Left ventricle myocardium inferior (tissue), 1 donor: ENCODE measurements around the gene CANT1. TPM values are rescaled to one million over a fixed set of nuclear protein-coding genes. Genes with fewer than 3 reads are reported as not detected.

Experiments used
- DNase-seq: peaks from one replicate; pipeline ENCODE4 v3.0.0-alpha.2; 2020
- H3K27ac ChIP-seq: fragments of 200-600 bp; replicated peaks from 2 replicates; pipeline ENCODE4 v1.8.0; 2021
- H3K27me3 ChIP-seq: fragments of 200-600 bp; 2 replicates; pipeline ENCODE4 v1.8.0; 2021; ENCODE audit warnings: low read depth
- H3K36me3 ChIP-seq: fragments of 200-600 bp; 2 replicates; pipeline ENCODE4 v1.8.0; 2021
- H3K4me1 ChIP-seq: fragments of 200-600 bp; 2 replicates; pipeline ENCODE4 v1.8.0; 2021
- H3K4me3 ChIP-seq: fragments of 200-600 bp; 2 replicates; pipeline ENCODE4 v1.8.0; 2021; ENCODE audit warnings: mild to moderate bottlenecking, moderate library complexity
- H3K9me3 ChIP-seq: fragments of 200-600 bp; replicated peaks from 2 replicates; pipeline ENCODE4 v1.8.0; 2021
- CTCF ChIP-seq: fragments of 200-600 bp; IDR thresholded peaks from 2 replicates; pipeline ENCODE4 v1.8.0; 2021; ENCODE audit warnings: antibody characterized with exemption, mild to moderate bottlenecking, borderline replicate concordance
- intact Hi-C: fragments of 100-400 bp; cut with micrococcal nuclease; formaldehyde crosslinking; loops from one replicate; pipeline ENCODE4 v1.11.0; 2022
- total RNA-seq: library from RNA; stranded (reverse); fragmentation: NEBNext Ultra II Directional; extraction: Animal tissue kit (Norgen Biotek cat#: 25700); gene quantifications from one replicate; pipeline ENCODE4 v1.2.1, GENCODE V29; 2021
- donor health status: DM: no; HTN: yes; CAD: no; lungs with severe emphysema.

CANT1 gene
- total RNA-seq, 1 donor from 2014 or later = 24.2 TPM

GRCh38 chr17:78988152-78988551 lies 21.4 kb downstream of the CANT1 start:
- peak; percentile 4 for DNase-seq
- Histone ChIP-seq H3K4me3 (no peak overlapping the region), H3K27me3 (no peaks in the 10 kb centered on the region), H3K36me3 (peaks cover 32% of the 10 kb centered on the region), H3K9me3 (no peaks in the 10 kb centered on the region), H3K27ac (peak overlapping the region; percentile 90), H3K4me1 (peaks cover 44% of the 10 kb centered on the region)
- no peak for TF ChIP-seq CTCF
- intact Hi-C loops = no loop called here

DNA sequence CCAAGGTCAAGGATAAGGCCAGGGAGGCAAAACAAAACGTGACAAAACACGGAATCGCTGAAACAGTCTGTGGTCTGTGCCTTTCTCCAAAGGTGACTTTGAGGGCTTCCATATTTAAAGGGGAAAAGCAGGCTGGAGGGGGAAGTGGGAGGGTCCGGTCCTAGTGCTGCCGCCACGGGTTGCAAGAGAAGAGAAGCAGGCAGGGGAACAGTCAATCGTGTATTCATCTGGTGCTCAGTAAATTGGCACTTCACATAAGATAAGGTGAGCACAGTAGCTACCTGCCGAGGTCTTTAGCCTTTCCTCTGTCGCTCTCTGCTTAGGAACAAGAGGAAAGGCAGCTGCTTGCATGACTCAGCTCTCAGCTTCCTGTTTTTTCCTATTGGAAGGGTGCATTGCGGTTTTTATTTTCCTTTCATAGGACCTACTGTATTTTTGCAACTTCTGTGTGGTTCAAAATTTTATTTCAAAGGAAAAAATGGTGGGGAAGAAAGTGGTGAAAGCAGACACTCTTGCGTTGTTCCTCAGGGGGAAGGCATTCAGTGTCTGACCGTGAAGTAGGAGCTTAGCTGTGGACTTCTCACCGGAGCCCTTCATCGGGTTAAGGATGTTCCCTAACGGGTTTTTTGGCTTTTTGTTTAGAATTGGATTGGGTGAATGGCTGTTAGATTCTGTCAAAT lies 22.8 kb downstream of the CANT1 start:
- H3K27ac ChIP-seq = peak overlapping the region; percentile 90
- H3K27me3 ChIP-seq = no peaks in the 10 kb centered on the region
- H3K9me3 ChIP-seq = no peaks in the 10 kb centered on the region
- TF ChIP-seq CTCF = no peak
- peaks cover 20% of the 10 kb centered on the region for H3K36me3 ChIP-seq
- H3K4me3 ChIP-seq = peak overlapping the region; percentile 65
- peaks cover 39% of the 10 kb centered on the region for H3K4me1 ChIP-seq
- peak; percentile 9 for DNase-seq
- intact Hi-C loops = no loop called here

- Histone ChIP-seq H3K36me3 (peaks cover 13% of the 10 kb centered on the region), H3K4me3 (peak overlapping the region; percentile 65), H3K27ac (peak overlapping the region; percentile 90), H3K27me3 (no peaks in the 10 kb centered on the region), H3K4me1 (peaks cover 39% of the 10 kb centered on the region), H3K9me3 (no peaks in the 10 kb centered on the region)
- peak; percentile 61 for TF ChIP-seq CTCF
- DNase-seq = no peak
- intact Hi-C loops = no loop called here
Measured at GRCh38 chr17:78986048-78986648, 23.4 kb downstream of the CANT1 start.

DNA sequence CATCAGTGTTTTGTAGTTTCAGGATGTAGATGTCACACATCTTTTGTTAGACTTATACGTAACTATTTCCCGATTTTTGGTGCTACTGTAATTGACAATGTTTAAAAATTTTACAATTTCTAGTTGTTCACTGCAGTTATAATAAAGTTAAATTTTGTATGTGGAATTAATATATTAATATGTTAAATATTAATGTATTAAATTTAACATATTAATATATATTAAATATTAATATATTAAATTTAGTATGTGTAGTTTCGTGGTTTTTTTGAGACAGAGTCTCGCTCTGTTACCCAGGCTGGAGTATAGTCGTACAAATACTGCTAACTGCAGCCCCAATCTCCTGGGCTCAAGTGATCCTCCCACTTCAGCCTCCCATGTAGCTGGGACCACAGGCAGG lies 24.2 kb downstream of the CANT1 start:
- H3K27me3 ChIP-seq = no peaks in the 10 kb centered on the region
- no peak for DNase-seq
- H3K4me1 ChIP-seq = peaks cover 40% of the 10 kb centered on the region
- no peaks in the 10 kb centered on the region for H3K9me3 ChIP-seq
- peaks cover 6% of the 10 kb centered on the region for H3K36me3 ChIP-seq
- H3K27ac ChIP-seq = peak overlapping the region; percentile 90
- intact Hi-C loops = no loop called here
- no peak for TF ChIP-seq CTCF
- no peak overlapping the region for H3K4me3 ChIP-seq

- Histone ChIP-seq H3K27me3 (no peaks in the 10 kb centered on the region), H3K36me3 (no peaks in the 10 kb centered on the region), H3K27ac (no peak overlapping the region), H3K4me3 (no peak overlapping the region), H3K4me1 (peaks cover 50% of the 10 kb centered on the region), H3K9me3 (no peaks in the 10 kb centered on the region)
- intact Hi-C loops = no loop called here
- DNase-seq = no peak
- no peak for TF ChIP-seq CTCF
Measured at GRCh38 chr17:78981010-78981888, 28.3 kb downstream of the CANT1 start.
